Body of pancreas (tissue), 4 donors: ENCODE data around the gene ZBTB20.

Experiments
- CTCF ChIP-seq, 7 experiments: fragments of 450-650 bp in 4 of 7; fragments of 200-600 bp in 3 of 7; sonication (generic) in 3 of 7; IDR thresholded peaks; one replicate each; pipeline ENCODE4 v1.5.1; 2016 to 2019; ENCODE audit warnings: antibody characterized with exemption in 7 of 7
- POLR2A ChIP-seq, 3 donors: fragments of 450-650 bp; IDR thresholded peaks; one replicate each; pipeline ENCODE4 v1.6.1; 2016; ENCODE audit warnings: antibody characterized with exemption in 3 of 3, mild to moderate bottlenecking in 2 of 3

DNA sequence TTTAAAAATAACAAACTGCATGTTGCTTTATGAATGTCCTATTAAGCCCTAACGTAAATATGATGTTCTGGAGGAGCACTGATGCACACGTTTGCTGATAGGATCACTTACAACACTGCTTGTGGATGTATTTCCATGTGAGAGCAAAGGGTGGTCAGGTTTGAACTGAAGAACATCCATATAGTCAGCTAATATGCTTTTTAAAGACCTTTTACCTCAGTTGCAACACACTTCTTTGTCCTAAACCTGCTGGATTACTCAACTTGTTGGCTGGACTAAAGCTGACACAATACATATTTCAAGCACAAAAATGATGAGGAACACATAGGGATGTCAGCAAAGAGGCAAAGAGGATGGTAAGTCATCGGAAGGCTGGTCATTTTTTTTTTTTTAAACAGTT, 666.6 kb downstream of the ZBTB20 start:
- TF ChIP-seq CTCF (IDR thresholded peaks at IDR 0.05) = no peak
- TF ChIP-seq POLR2A (IDR thresholded peaks at IDR 0.05) = no peak
